ENCODE measurements around the gene SOHLH1. TPM values are rescaled to one million over a fixed set of nuclear protein-coding genes. Genes with fewer than 3 reads are reported as not detected.

Gene SOHLH1
- total RNA-seq, 2 donors from 2014 or later = not detected

GRCh38 chr9:135722365-135722764 lies 23.1 kb upstream of the SOHLH1 start:
- H3K27me3 Mint-ChIP-seq (ENCODE audit: low read depth) = no peaks in the 10 kb centered on the region
- no peak overlapping the region for H3K27ac Mint-ChIP-seq
- H3K9me3 Mint-ChIP-seq = no peaks in the 10 kb centered on the region
- H3K4me1 Mint-ChIP-seq (ENCODE audit: low read depth) = no peaks in the 10 kb centered on the region
- ATAC-seq (replicated peaks in 1 of 2) (no peak), DNase-seq (no peak)
- H3K36me3 Mint-ChIP-seq (ENCODE audit: insufficient read depth in 2 of 2) = no peaks in the 10 kb centered on the region
- no peak overlapping the region for H3K4me3 Mint-ChIP-seq

GRCh38 chr9:135719472-135719871 lies 20.2 kb upstream of the SOHLH1 start:
- ATAC-seq (replicated peaks in 1 of 2) = no peak
- Mint-ChIP-seq H3K36me3 (ENCODE audit: insufficient read depth in 2 of 2) (no peaks in the 10 kb centered on the region), H3K27me3 (ENCODE audit: low read depth) (peaks cover 22% of the 10 kb centered on the region)

GRCh38 chr9:135718616-135719015 lies 19.3 kb upstream of the SOHLH1 start:
- Mint-ChIP-seq H3K27me3 (ENCODE audit: low read depth) (peaks cover 26% of the 10 kb centered on the region), H3K9me3 (no peaks in the 10 kb centered on the region), H3K27ac (no peak overlapping the region), H3K4me1 (ENCODE audit: low read depth) (no peaks in the 10 kb centered on the region), H3K4me3 (no peak overlapping the region), H3K36me3 (ENCODE audit: insufficient read depth in 2 of 2) (no peaks in the 10 kb centered on the region)
- ATAC-seq (replicated peaks in 1 of 2) (no peak), DNase-seq (no peak)

More at GRCh38 chr9:135719472-135719871, 20.2 kb upstream of the SOHLH1 start:
- H3K27ac Mint-ChIP-seq = no peak overlapping the region
- H3K4me3 Mint-ChIP-seq = no peak overlapping the region
- H3K9me3 Mint-ChIP-seq = no peaks in the 10 kb centered on the region
- H3K4me1 Mint-ChIP-seq (ENCODE audit: low read depth) = no peaks in the 10 kb centered on the region
- DNase-seq = no peak

- Mint-ChIP-seq H3K27me3 (ENCODE audit: low read depth) (peaks cover 27% of the 10 kb centered on the region), H3K4me1 (ENCODE audit: low read depth) (no peaks in the 10 kb centered on the region), H3K9me3 (no peaks in the 10 kb centered on the region), H3K27ac (no peak overlapping the region), H3K36me3 (ENCODE audit: insufficient read depth in 2 of 2) (no peaks in the 10 kb centered on the region), H3K4me3 (no peak overlapping the region)
- ATAC-seq (replicated peaks in 1 of 2) = no peak
- DNase-seq = no peak
These were observed 18.1 kb upstream of the SOHLH1 start for GRCh38 chr9:135717410-135717809.

- DNase-seq (no peak), ATAC-seq (replicated peaks in 1 of 2) (no peak)
- Mint-ChIP-seq H3K4me1 (ENCODE audit: low read depth) (no peaks in the 10 kb centered on the region), H3K27me3 (ENCODE audit: low read depth) (peaks cover 27% of the 10 kb centered on the region), H3K9me3 (no peaks in the 10 kb centered on the region), H3K36me3 (ENCODE audit: insufficient read depth in 2 of 2) (no peaks in the 10 kb centered on the region), H3K27ac (no peak overlapping the region), H3K4me3 (no peak overlapping the region)
These were observed 16.8 kb upstream of the SOHLH1 start for GRCh38 chr9:135716045-135716444.

GRCh38 chr9:135715056-135715595 lies 15.8 kb upstream of the SOHLH1 start:
- no peaks in the 10 kb centered on the region for H3K36me3 Mint-ChIP-seq (ENCODE audit: insufficient read depth in 2 of 2)
- no peaks in the 10 kb centered on the region for H3K9me3 Mint-ChIP-seq
- no peak for DNase-seq
- H3K4me3 Mint-ChIP-seq = no peak overlapping the region
- no peak for ATAC-seq (replicated peaks in 1 of 2)
- no peak overlapping the region for H3K27ac Mint-ChIP-seq
- peaks cover 27% of the 10 kb centered on the region for H3K27me3 Mint-ChIP-seq (ENCODE audit: low read depth)
- no peaks in the 10 kb centered on the region for H3K4me1 Mint-ChIP-seq (ENCODE audit: low read depth)

- no peak overlapping the region for H3K27ac Mint-ChIP-seq
- ATAC-seq (replicated peaks in 1 of 2) = no peak
- no peak for DNase-seq
- H3K4me3 Mint-ChIP-seq = no peak overlapping the region
- no peaks in the 10 kb centered on the region for H3K36me3 Mint-ChIP-seq (ENCODE audit: insufficient read depth in 2 of 2)
- no peaks in the 10 kb centered on the region for H3K4me1 Mint-ChIP-seq (ENCODE audit: low read depth)
- no peaks in the 10 kb centered on the region for H3K9me3 Mint-ChIP-seq
- H3K27me3 Mint-ChIP-seq (ENCODE audit: low read depth) = peaks cover 27% of the 10 kb centered on the region
These were observed 15.2 kb upstream of the SOHLH1 start for GRCh38 chr9:135714242-135715055.

- Mint-ChIP-seq H3K9me3 (no peaks in the 10 kb centered on the region), H3K27ac (no peak overlapping the region), H3K4me1 (ENCODE audit: low read depth) (no peaks in the 10 kb centered on the region), H3K36me3 (ENCODE audit: insufficient read depth in 2 of 2) (no peaks in the 10 kb centered on the region), H3K27me3 (ENCODE audit: low read depth) (peaks cover 27% of the 10 kb centered on the region), H3K4me3 (no peak overlapping the region)
- no peak for ATAC-seq (replicated peaks in 1 of 2)
- DNase-seq = no peak
These were observed 13.5 kb upstream of the SOHLH1 start for GRCh38 chr9:135712613-135713295.

- DNase-seq (no peak), ATAC-seq (replicated peaks in 1 of 2) (no peak)
- Mint-ChIP-seq H3K27me3 (ENCODE audit: low read depth) (peaks cover 23% of the 10 kb centered on the region), H3K27ac (no peak overlapping the region), H3K9me3 (no peaks in the 10 kb centered on the region), H3K4me3 (no peak overlapping the region), H3K36me3 (ENCODE audit: insufficient read depth in 2 of 2) (no peaks in the 10 kb centered on the region), H3K4me1 (ENCODE audit: low read depth) (no peaks in the 10 kb centered on the region)
These were observed 12.6 kb upstream of the SOHLH1 start for GRCh38 chr9:135711881-135712280.

GRCh38 chr9:135711391-135711790 lies 12.1 kb upstream of the SOHLH1 start:
- peaks cover 19% of the 10 kb centered on the region for H3K27me3 Mint-ChIP-seq (ENCODE audit: low read depth)
- ATAC-seq (replicated peaks in 1 of 2) = no peak

GRCh38 chr9:135708164-135708563 lies 8.9 kb upstream of the SOHLH1 start:
- ATAC-seq (replicated peaks in 1 of 2) (no peak), DNase-seq (no peak)
- Mint-ChIP-seq H3K27ac (no peak overlapping the region), H3K4me1 (ENCODE audit: low read depth) (no peaks in the 10 kb centered on the region), H3K9me3 (no peaks in the 10 kb centered on the region), H3K4me3 (no peak overlapping the region), H3K27me3 (ENCODE audit: low read depth) (no peaks in the 10 kb centered on the region), H3K36me3 (ENCODE audit: insufficient read depth in 2 of 2) (no peaks in the 10 kb centered on the region)

More at GRCh38 chr9:135711391-135711790, 12.1 kb upstream of the SOHLH1 start:
- H3K27ac Mint-ChIP-seq = no peak overlapping the region
- H3K9me3 Mint-ChIP-seq = no peaks in the 10 kb centered on the region
- H3K4me3 Mint-ChIP-seq = no peak overlapping the region
- no peaks in the 10 kb centered on the region for H3K4me1 Mint-ChIP-seq (ENCODE audit: low read depth)
- no peaks in the 10 kb centered on the region for H3K36me3 Mint-ChIP-seq (ENCODE audit: insufficient read depth in 2 of 2)
- no peak for DNase-seq

- no peaks in the 10 kb centered on the region for H3K9me3 Mint-ChIP-seq
- no peak overlapping the region for H3K4me3 Mint-ChIP-seq
These were observed 8.2 kb upstream of the SOHLH1 start for GRCh38 chr9:135707252-135708138.

GRCh38 chr9:135706288-135706687 lies 7.0 kb upstream of the SOHLH1 start:
- DNase-seq (no peak), ATAC-seq (replicated peaks in 1 of 2) (no peak)
- Mint-ChIP-seq H3K4me1 (ENCODE audit: low read depth) (no peaks in the 10 kb centered on the region), H3K9me3 (no peaks in the 10 kb centered on the region), H3K4me3 (no peak overlapping the region), H3K36me3 (ENCODE audit: insufficient read depth in 2 of 2) (no peaks in the 10 kb centered on the region), H3K27me3 (ENCODE audit: low read depth) (no peaks in the 10 kb centered on the region), H3K27ac (no peak overlapping the region)

More at GRCh38 chr9:135707252-135708138, 8.2 kb upstream of the SOHLH1 start:
- ATAC-seq (replicated peaks in 1 of 2) = no peak
- Mint-ChIP-seq H3K36me3 (ENCODE audit: insufficient read depth in 2 of 2) (no peaks in the 10 kb centered on the region), H3K4me1 (ENCODE audit: low read depth) (no peaks in the 10 kb centered on the region), H3K27ac (no peak overlapping the region), H3K27me3 (ENCODE audit: low read depth) (no peaks in the 10 kb centered on the region)
- DNase-seq = no peak

Data from activated T-cell treated with anti-CD3 and anti-CD28 coated beads, Interleukin-2, amount 50 U/mL, for 72 hours (primary cell).